ENCODE results near the gene PRR15L. TPM values are rescaled to one million over a fixed set of nuclear protein-coding genes. Genes with fewer than 3 reads are reported as not detected.

PRR15L gene
- total RNA-seq, 1 experiment from 2014 or later = not detected

DNA sequence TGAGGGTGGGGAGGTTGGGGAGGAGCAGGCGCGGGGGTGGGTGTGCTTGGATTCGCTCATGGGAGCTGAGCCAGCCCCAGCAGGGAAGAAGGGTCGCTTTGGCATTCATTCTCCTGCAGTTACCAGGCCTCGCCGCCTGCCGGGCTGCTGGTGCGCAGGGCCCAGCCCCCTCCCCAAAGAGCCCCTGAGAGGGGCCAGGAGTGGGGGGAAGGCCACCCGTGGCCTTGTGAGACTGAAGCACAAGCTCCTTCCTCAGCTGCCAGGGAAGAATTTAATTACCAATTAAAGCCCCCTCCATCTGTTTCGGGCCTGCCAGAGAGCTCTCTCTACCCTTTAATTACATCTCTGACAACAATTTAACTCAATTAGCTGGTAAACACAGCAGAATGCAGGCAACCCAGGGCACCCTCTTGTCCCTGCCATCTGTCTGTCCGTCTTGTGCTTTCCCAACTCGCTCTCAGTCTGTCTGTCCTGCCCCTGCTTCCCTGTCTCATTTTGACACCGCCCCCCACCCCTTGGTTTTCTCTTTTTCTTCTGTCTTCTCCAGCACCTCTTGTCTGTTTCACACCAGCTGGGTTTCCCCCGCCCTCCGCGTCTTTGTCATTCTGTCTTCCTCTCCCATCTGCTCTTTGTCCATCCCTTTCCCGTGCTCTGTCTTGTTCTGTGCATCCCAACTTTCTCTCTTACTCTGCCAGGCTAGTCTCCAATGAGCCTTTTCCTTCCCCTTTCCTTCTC lies 45.9 kb upstream of the PRR15L start:
- H4K91ac ChIP-seq (ENCODE audit: insufficient read length, low read depth, low read length) = no peak overlapping the region
- Mint-ChIP-seq H3K9me3 (peaks cover 0 to 2% of the 10 kb centered on the region in 2 experiments; a peak in 2 of 5 replicates), H3K27me3 (ENCODE audit: low read depth) (no peaks in the 10 kb centered on the region), H3K4me3 (peak overlapping the region; percentile 41 to 60), H3K36me3 (ENCODE audit: insufficient read depth in 1 of 3, low read depth in 3 of 3) (peaks cover 0 to 3% (median 0%) of the 10 kb centered on the region in 3 experiments; a peak in 2 of 7 replicates), H3K27ac (peak overlapping the region; percentile 93 to 99 (median 97)), H3K4me1 (peaks cover 56 to 60% of the 10 kb centered on the region in 2 experiments)
- H2BK15ac ChIP-seq (ENCODE audit: low read depth, low read length) = no peak overlapping the region
- TF ChIP-seq, protein P1, sequence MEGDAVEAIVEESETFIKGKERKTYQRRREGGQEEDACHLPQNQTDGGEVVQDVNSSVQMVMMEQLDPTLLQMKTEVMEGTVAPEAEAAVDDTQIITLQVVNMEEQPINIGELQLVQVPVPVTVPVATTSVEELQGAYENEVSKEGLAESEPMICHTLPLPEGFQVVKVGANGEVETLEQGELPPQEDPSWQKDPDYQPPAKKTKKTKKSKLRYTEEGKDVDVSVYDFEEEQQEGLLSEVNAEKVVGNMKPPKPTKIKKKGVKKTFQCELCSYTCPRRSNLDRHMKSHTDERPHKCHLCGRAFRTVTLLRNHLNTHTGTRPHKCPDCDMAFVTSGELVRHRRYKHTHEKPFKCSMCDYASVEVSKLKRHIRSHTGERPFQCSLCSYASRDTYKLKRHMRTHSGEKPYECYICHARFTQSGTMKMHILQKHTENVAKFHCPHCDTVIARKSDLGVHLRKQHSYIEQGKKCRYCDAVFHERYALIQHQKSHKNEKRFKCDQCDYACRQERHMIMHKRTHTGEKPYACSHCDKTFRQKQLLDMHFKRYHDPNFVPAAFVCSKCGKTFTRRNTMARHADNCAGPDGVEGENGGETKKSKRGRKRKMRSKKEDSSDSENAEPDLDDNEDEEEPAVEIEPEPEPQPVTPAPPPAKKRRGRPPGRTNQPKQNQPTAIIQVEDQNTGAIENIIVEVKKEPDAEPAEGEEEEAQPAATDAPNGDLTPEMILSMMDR (conservative IDR thresholded peaks at IDR 0.05) = peak; percentile 52; the same call in 2 of the 3 replicates
- peak overlapping the region; percentile 2 for H3K4me2 ChIP-seq (ENCODE audit: insufficient read depth, insufficient read length, low read length)
- no peak overlapping the region for H3T11ph ChIP-seq (ENCODE audit: low read length)
- no peak overlapping the region for H2AFZ ChIP-seq (ENCODE audit: low read length)
- H3K23me2 ChIP-seq (ENCODE audit: insufficient read length, low read depth, low read length, poor library complexity, severe bottlenecking) = no peaks in the 10 kb centered on the region
- H3K9ac ChIP-seq (ENCODE audit: extremely low read depth, insufficient read length, low read length) = no peak overlapping the region
- peaks cover 20% of the 10 kb centered on the region; the same call in 1 of the 2 replicates for H3K4me1 ChIP-seq (ENCODE audit: insufficient read depth, low read length)
- H2BK5ac ChIP-seq (ENCODE audit: insufficient read length, low read length) = no peak overlapping the region
- peak; percentile 79 for DNase-seq
- no peak overlapping the region for H3K4ac ChIP-seq (ENCODE audit: low read depth, low read length)
- H3K27ac ChIP-seq (ENCODE audit: insufficient read length, low read depth, low read length) = no peak overlapping the region
- no peak overlapping the region for H2BK120ac ChIP-seq (ENCODE audit: low read depth, low read length, poor library complexity, severe bottlenecking)
- no peaks in the 10 kb centered on the region for H3K79me2 ChIP-seq (ENCODE audit: insufficient read depth, low read length)
- H4K20me1 ChIP-seq (ENCODE audit: control insufficient read depth, insufficient read depth, insufficient read length) = no peaks in the 10 kb centered on the region
- H3K14ac ChIP-seq (ENCODE audit: insufficient read depth, low read length) = no peak overlapping the region
- H3K27me3 ChIP-seq (ENCODE audit: insufficient read depth, low read length) = no peaks in the 10 kb centered on the region
- H4K5ac ChIP-seq (ENCODE audit: insufficient read length, low read depth, low read length) = no peak overlapping the region
- H3K18ac ChIP-seq (ENCODE audit: insufficient read length, low read depth, low read length) = no peak overlapping the region
- no peaks in the 10 kb centered on the region for H3K79me1 ChIP-seq (ENCODE audit: insufficient read depth, low read depth, low read length, poor library complexity, severe bottlenecking)
- H2BK20ac ChIP-seq (ENCODE audit: low read depth, low read length, poor library complexity, severe bottlenecking) = no peak overlapping the region
- WGBS (ENCODE audit: extremely low coverage, insufficient read length, low lambda C conversion rate) = no CpG with 5 or more reads among the region's 17 CpGs
- H2BK12ac ChIP-seq (ENCODE audit: insufficient read length, low read depth, low read length) = no peak overlapping the region
- H2AK5ac ChIP-seq (ENCODE audit: insufficient read length, low read length) = no peak overlapping the region
- H3K9me3 ChIP-seq (ENCODE audit: control insufficient read depth, low read depth, low read length) = no peaks in the 10 kb centered on the region
- no peak overlapping the region for H4K8ac ChIP-seq (replicated peaks; ENCODE audit: insufficient read length, low read depth, low read length)
- H3K23ac ChIP-seq (ENCODE audit: insufficient read length, low read depth, low read length) = no peak overlapping the region
- no peak overlapping the region for H3K56ac ChIP-seq (ENCODE audit: insufficient read length, low read depth, low read length)
